Mucosa of descending colon (tissue), 3 donors: ENCODE data around the gene ANXA5. TPM values are rescaled to one million over a fixed set of nuclear protein-coding genes. Genes with fewer than 3 reads are reported as not detected.

ENCODE experiments used
- ATAC-seq: fragments of 200-7000 bp; cut with Tn5 transposase; one replicate; pipeline ENCODE4 v1.9.1; 2020; ENCODE audit warnings: mild to moderate bottlenecking, moderate library complexity
- DNase-seq, 3 donors: peaks; one replicate each; pipeline ENCODE4 v3.0.0-alpha.2; 2020
- H3K36me3 ChIP-seq: fragments of 200-600 bp; one replicate; pipeline ENCODE4 v1.8.0; 2021; ENCODE audit warnings: low read depth, mild to moderate bottlenecking
- H3K4me1 ChIP-seq: fragments of 200-600 bp; one replicate; pipeline ENCODE4 v1.8.0; 2021; ENCODE audit warnings: low read depth, mild to moderate bottlenecking
- H3K4me3 ChIP-seq: fragments of 200-600 bp; one replicate; pipeline ENCODE4 v1.8.0; 2021; ENCODE audit warnings: mild to moderate bottlenecking
- H3K9me3 ChIP-seq: fragments of 200-600 bp; one replicate; pipeline ENCODE4 v1.8.0; 2021; ENCODE audit warnings: mild to moderate bottlenecking
- CTCF ChIP-seq: fragments of 200-600 bp; IDR thresholded peaks from one replicate; pipeline ENCODE4 v1.8.0; 2022; ENCODE audit warnings: antibody characterized with exemption, mild to moderate bottlenecking
- intact Hi-C, 2 donors: fragments of 100-400 bp; cut with DNase I in 1 of 2; cut with micrococcal nuclease in 1 of 2; formaldehyde crosslinking; loops; one replicate each; pipeline versions ENCODE4 v1.11.0 to v1.11.1; 2022; cut with DNase I, micrococcal nuclease
- total RNA-seq, 3 donors: library from RNA; stranded (reverse); fragmentation: NEBNext Ultra II Directional in 2 of 3; extraction: Animal tissue kit (Norgen Biotek cat#: 25700) in 2 of 3; gene quantifications; one replicate each; pipeline versions ENCODE4 v1.2.1 to v1.2.4, GENCODE V29; 2021 to 2023
- donor health status: DM: no; HTN: no; CAD: no; lungs with moderate emphysema.
- donor health status: DM: no; HTN: no; CAD: no.
- donor health status: DM: no; HTN: yes; CAD: no.

ANXA5 gene
- total RNA-seq, 3 donors from 2014 or later = 47.3 to 157 (median 89.2) TPM

GRCh38 chr4:121690001-121690400, 6.8 kb downstream of the ANXA5 start:
- no peak for DNase-seq
- intact Hi-C loops = no loop called here
- no peaks in the 10 kb centered on the region for H3K36me3 ChIP-seq
- H3K4me3 ChIP-seq = no peak overlapping the region
- TF ChIP-seq CTCF = no peak
- no peaks in the 10 kb centered on the region for H3K9me3 ChIP-seq
- ATAC-seq = peak; percentile 13
- H3K4me1 ChIP-seq = peaks cover 9% of the 10 kb centered on the region

GRCh38 chr4:121688701-121689100, 8.1 kb downstream of the ANXA5 start:
- no peaks in the 10 kb centered on the region for H3K36me3 ChIP-seq

GRCh38 chr4:121688261-121688660, 8.5 kb downstream of the ANXA5 start:
- intact Hi-C loops = no loop called here

More at GRCh38 chr4:121688701-121689100, 8.1 kb downstream of the ANXA5 start:
- DNase-seq = no peak
- Histone ChIP-seq H3K4me3 (no peak overlapping the region), H3K9me3 (no peaks in the 10 kb centered on the region), H3K4me1 (peaks cover 4% of the 10 kb centered on the region)
- intact Hi-C loops = no loop called here
- no peak for ATAC-seq
- TF ChIP-seq CTCF = no peak

GRCh38 chr4:121686255-121686654, 10.5 kb downstream of the ANXA5 start:
- H3K4me3 ChIP-seq = no peak overlapping the region
- TF ChIP-seq CTCF = no peak
- no peaks in the 10 kb centered on the region for H3K9me3 ChIP-seq
- no peaks in the 10 kb centered on the region for H3K4me1 ChIP-seq
- DNase-seq = no peak
- intact Hi-C loops = no loop called here
- H3K36me3 ChIP-seq = no peaks in the 10 kb centered on the region
- ATAC-seq = no peak

More at GRCh38 chr4:121688261-121688660, 8.5 kb downstream of the ANXA5 start:
- ATAC-seq (no peak), DNase-seq (no peak)
- TF ChIP-seq CTCF = no peak
- no peak overlapping the region for H3K4me3 ChIP-seq
- H3K36me3 ChIP-seq = no peaks in the 10 kb centered on the region
- peaks cover 4% of the 10 kb centered on the region for H3K4me1 ChIP-seq
- H3K9me3 ChIP-seq = no peaks in the 10 kb centered on the region

- intact Hi-C loops = no loop called here
- no peaks in the 10 kb centered on the region for H3K36me3 ChIP-seq
- no peaks in the 10 kb centered on the region for H3K9me3 ChIP-seq
- no peak overlapping the region for H3K4me3 ChIP-seq
- H3K4me1 ChIP-seq = no peaks in the 10 kb centered on the region
- TF ChIP-seq CTCF = no peak
- DNase-seq = no peak
- ATAC-seq = no peak
Observed at GRCh38 chr4:121685257-121685656, 11.5 kb downstream of the ANXA5 start.

- no peaks in the 10 kb centered on the region for H3K36me3 ChIP-seq
- ATAC-seq (no peak), DNase-seq (no peak)
- no peak overlapping the region for H3K4me3 ChIP-seq
- no peak for TF ChIP-seq CTCF
- H3K9me3 ChIP-seq = no peaks in the 10 kb centered on the region
- H3K4me1 ChIP-seq = no peaks in the 10 kb centered on the region
- intact Hi-C loops = no loop called here
Observed at GRCh38 chr4:121684561-121684960, 12.2 kb downstream of the ANXA5 start.
